GM21423 (cell line): ENCODE measurements around the gene SNCB.

Experiments used
- ATAC-seq: cut with Tn5 transposase; IDR thresholded peaks from one replicate; pipeline ENCODE4 v1.9.1; 2021; ENCODE audit warnings: mild to moderate bottlenecking, moderate library complexity; ENCODE audit not compliant: unreplicated experiment

The SNCB gene

DNA sequence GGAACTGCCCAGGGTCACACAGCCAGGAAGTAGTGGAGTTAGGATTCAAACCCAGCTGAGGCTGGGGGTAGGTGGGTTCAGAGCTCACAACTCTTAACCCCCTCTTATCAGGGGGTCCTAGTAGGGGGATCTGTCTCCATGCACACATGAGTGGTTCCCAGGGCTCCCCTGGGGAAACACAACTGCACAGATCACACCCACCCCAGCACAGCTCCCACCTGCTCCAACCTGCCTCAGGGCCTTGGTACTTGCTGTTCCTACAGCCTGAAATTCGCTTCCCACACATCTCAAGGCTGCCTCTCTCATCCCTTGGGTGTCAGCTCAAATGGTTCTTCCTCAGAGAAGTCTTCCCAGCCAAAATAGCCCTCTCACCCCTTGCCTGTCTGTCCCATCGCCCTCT, 4.8 kb downstream of the SNCB start:
- no peak for ATAC-seq

DNA sequence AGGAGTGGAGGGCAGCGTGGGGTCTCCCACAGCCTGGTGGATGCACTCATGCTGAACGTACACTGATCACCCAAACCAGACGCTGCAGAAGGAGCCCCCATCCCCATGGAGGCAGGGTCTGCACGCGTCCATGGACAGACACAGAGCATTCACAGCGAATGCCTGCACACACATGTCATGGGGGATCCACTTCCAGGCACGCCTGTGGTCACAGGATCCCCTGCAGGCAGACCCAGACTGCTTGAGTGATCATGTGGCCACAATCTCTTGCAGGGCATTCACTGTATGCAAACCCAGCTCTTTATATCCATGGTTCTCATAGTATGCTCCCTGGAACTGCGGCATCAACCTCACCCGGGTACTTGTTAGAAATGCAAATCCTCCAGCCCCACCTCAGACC, 5.4 kb downstream of the SNCB start:
- ATAC-seq: no peak

DNA sequence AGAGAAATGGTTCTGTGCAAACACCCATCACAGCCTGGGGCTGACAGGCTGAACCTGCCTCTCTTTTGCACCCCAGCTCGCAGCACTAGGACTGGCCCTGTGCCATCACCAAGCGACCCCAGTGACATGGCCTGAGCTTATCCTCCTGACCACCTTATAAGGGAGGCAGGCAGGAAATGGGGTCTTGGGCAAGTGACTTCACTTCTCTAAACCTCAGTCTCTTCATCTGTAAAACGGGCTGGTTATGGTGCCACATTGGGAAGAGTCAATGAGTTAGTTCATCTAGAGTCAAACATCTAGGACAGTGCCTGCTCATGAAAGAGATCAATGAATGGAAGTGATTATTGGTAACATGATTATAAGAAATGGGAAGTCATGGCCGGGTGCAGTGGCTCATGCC, 6.2 kb downstream of the SNCB start:
- no peak for ATAC-seq

DNA sequence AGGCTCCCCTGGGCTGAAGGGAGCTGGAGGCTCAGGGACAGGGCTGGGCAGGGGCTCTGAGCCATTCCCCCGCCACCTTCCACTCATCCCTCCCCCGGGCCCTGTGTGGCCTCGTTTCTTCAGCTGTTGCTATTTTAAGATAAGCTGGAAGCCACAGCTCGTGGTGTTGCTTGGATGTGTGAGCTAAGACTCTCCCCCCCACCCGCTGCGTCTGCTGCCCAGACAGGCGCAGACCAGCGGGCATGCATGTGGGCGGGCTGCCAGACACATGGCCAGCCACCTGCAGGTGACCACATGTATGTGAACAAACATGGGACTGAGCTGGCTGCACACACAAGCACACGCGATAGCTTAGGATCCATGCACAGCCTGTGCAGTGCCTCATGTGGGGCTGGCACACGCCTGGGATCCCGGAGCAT, 8.7 kb downstream of the SNCB start:
- ATAC-seq: no peak

DNA sequence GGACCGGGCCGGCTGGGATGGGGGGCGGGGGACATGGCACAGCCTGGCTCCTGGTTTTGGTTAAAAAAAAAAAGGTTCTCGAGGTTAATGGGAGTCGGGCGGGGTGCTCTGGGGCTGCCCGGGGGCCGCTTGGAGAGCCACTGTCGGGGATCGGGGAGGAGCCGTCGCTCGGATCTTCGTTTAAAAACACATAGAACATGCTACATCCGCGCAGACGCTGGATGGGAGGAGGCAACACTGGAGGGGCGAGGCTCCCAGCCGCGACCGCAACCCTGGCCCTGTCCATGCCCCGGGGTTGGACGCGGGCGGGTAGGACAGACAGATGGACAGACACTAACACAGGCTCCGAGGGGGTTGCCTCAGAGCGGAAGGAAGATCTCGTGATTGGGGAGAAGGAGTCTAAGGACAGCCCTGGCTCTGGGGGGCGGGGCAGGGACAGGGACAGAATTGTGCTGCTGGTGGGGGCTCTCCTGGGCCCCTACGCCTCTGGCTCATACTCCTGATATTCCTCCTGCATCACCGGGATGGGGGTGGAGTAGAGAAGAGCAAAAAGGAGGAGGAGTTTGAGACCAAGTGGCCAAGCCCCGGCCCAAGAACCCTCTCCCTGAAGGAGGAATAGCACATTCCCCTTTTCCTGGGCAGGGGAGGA, 9.9 kb downstream of the SNCB start:
- ATAC-seq: no peak

DNA sequence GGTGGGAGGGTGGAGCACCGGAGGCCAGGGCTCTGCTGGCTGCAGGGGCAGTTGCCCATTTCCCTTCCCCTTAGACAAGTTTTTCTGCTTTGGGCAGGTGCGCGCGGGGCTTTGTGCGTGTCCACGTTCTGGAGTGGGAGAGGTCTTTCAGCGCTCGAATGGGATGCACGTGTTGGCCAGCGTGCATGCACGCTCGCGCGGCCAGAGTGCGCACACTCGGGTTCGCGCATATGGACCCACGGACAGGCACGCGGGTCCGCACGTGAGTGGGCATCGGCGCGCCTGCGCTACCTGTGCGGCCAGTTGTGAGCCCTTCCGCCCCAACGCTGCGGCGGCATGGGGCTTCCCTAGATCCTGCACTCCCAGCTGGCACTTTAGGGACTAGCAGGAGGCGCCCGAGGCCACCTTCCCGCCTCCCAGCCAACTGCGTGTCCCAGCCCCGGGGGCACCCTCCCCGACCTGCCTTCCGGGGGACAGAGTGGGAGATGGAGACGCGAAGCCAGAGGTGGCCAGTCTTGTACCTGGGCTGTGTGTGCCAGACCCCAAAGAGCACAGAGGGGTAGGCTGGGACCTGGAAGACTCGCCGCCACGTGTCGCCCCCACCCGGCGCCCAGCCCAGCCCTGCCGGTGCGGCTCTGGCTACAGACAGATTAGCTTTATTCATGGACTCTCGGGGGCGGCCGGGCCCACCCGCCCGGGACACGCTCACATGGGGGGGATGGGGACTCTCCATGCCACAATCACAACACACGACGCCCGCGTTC, 10.6 kb downstream of the SNCB start:
- ATAC-seq: no peak

DNA sequence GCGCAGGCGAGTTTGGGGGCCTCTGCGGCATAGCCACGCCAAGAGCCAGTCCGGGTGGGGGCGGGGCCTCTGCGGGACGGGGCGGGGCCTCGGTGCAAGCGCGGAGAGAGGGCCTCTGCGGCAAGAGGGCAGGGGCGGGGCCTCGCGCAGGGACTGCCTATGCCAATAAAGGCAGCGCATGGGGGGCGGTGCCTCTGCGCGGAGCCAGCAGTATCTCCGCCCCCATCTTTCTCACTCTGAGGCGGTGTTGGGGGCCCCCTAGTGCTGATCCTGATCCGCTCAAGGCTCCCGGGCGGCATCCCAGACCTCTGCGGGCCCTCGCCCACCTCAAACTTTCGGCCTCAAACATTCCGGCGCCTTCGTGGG, 11.1 kb downstream of the SNCB start:
- ATAC-seq: peak; percentile 87

DNA sequence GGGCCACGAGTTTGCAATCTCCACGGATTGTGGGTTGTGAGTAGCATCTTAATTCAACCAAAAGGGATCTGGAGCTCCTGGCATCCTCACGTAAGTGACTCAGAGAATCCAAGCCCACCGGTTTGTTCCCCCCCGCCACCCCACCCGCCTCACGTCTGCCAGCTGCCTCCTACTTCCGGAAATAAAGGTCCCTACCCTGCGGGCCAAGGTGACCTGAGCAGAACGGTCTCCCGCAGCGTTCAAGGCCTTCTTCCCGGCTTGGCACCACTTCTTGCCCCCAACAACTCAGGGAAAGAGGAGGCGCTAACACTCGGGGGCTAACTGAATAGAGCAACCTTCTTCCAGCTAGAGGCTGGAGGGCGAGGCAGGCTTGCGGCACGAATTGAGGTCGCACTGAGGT, 11.6 kb downstream of the SNCB start:
- ATAC-seq: no peak

DNA sequence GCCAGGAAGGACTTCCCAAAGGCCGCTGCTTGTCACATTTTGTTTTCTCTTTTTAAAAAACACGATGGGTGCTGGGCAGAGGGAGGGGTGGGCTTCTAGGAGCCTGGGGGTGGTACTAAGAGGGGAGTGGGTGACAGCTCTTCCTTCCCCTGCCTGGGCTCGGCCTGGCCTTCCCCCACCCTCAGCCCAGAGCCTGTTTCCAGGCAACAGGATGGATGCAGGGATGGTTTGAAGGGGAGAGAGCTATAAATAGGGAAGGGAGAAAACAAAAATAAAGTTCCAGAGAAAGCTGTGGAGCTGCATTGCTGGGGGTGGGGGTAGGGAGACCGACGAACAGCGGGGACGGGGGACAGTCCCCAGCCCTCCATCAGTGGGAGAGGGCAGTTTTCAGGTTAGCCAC, 13.8 kb downstream of the SNCB start:
- ATAC-seq: no peak

DNA sequence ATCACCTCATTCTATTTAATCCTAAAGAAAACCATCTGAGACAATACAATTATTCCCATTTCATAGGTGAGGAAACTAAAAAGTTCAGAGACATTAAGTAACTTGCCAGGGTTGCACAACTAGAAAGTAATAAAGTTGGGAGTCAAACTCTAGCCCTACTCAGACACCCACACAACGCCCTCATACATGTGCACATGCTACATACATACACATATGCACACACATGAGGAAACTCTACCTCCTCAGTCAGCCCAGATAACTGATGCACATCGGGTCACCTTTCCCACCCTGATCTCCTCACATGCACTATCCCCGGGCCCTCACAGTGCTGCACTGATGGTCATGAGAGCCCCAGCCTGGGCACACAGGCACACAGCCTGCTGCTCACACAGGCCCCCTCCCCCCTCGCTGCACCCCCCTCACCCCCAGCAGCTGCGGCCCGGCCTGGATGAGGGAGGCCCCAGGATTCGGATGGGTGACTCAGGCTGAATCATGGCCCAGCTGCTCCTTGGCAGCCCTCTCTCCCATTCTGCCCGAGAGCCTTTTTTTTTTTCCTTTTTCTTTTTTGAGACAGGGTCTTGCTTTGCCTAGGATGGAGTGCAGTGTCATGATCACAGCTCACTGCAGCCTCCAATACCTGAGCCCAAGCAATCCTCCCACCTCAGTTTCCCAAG, 15.4 kb downstream of the SNCB start:
- ATAC-seq: no peak

DNA sequence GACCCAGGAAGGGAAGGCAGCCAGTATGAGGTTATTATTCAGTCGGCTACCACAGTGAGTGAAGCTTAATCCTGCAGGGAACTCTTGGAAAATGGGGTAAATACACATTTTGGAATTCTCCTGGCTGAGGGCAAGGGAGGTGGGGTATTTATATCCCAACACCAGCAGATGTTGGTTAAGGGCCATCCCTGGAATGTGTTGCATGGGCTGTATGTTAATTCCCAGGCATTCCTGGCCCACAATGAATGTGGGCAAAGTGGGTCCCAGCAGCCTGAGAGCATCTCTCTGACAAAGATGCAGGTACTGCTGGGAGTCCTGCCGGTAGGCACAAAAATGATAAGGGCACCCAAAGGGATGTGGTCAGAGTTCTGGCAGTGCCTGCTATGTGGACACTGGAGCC, 17.5 kb downstream of the SNCB start:
- no peak for ATAC-seq

DNA sequence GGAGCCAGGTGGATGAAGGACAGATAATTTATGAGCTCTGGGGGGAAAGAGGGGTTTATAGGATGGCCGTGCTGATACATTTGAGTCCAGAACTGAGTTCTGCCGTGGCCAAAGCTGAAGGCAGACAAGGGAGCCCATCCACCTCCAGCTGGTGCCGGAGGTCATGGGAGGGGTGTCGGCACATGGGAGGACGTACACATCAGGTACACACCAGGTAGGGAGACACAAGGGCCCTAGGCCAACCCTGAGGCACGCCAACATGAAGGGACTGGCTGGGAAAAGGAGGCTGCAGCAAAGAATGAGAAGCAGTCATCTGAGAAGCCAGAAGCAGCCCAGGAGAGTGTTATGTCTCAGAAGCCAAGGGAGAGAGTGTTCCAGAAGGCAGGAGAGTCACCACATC, 18.3 kb downstream of the SNCB start:
- no peak for ATAC-seq

DNA sequence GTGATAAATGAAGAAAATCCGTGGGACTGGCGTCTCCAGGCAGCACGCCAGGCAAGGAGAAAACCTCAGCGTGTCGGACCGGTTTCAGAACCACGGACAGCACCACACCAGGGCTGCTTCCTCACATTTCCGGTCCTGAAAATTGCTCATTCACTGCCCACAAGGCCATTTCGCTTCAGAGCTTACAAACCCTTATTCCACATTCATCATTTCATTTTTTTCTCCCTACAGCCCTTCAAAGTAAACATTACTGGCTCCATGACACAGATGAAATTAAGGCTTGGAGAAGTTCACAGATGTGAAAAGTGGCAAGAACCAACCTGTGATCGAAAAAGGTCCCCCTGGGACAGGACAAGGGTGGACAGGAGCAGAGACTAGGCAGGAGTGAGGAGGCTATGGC, 18.9 kb downstream of the SNCB start:
- ATAC-seq: no peak

DNA sequence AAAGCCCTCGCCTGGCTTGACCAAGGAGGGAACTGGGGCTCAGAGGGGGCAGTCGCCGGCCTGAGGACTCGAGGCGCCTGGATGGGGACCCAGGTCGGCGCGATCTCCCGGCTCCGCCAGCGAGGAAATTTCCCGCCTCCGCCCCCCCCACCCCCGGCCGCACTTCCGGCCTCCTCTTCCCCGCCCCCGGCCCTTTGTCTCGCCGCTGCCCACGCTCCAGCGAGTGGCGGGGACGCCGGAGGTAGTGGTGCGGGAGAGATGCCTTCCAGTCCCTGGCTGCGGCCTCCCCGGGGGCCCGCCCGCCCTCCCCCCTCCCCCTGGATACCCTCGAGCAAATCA, 19.9 kb downstream of the SNCB start:
- peak; percentile 16 for ATAC-seq

DNA sequence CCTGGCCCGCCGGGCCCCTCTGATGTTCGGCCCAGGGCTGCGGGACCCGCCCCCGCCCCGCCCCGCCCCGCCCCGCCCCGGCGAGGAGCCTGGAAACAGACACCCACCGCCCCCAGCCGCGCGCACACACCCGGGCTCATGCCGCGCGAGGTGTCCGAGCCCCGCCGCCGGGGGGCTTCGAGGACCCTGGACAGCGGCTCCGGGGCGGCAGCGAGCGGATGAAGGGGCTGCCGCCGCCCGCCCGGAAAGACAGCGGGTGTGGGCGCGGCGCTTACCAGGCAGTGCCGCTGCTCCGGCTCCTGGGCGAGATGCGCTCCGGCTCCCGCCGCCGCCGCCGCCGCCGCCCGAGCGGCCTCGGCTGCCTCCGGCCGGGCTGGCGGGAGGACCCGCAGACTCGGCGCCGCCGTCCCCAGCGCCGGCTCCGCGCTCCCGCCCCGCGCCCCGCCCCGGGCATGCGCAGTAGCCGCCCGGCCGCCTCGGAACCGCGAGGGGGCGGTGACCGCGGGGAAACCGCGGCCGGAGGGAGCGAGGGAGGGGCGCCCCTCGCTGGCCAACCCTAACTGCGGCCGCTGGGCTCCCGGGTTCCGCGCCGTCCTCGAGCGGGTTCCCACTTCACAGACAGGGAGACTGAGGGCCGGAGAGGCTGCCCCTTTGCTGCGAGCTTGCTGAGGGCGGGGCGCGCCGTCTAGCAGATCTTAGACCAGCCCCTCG, 20.5 kb downstream of the SNCB start, which contains the start of gene GPRIN1:
GPRIN1 (minus strand) TSS at position 433 of the 711 bp plus-strand sequence. CDS start 10,322 bp downstream, outside the sequence.
- ATAC-seq: peak; percentile 78

DNA sequence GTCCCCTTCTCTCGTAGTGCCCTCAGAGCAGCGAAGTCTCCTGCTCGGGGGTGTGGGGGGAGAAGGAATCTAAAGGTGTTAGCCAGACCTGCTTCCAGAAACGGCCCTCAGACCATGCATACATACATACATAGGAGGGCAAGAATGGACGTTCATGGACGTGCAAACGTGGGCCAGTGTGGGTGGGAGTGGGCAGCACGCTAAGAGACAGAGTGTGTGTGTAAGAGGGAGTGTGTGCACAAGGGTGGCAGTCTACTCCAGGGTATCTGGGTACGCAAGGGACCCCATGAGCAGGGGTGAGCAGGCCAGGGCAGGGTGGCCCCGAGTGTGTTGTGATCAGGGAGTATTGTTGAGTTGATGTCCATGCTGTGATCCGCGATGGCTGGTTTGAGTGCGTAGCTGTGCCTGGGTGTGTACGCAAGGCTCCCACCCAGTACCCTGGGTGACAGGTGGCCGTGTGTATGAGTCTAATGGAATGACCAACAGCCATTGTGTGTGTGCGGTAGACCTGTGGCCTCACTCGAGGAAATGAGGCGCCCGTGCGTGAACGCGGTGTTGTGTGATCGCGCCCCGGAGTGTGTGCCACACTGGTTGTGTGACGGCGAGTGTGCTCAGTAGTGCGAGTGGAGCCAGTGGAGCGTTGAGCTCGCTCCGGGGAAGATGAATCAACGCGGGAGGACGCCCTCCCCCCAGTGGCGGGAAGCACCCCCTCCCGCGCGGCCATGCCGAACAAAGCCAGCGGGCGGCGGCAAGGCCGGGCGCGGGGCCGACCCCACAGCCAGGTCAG, 21.2 kb downstream of the SNCB start:
- ATAC-seq: no peak

DNA sequence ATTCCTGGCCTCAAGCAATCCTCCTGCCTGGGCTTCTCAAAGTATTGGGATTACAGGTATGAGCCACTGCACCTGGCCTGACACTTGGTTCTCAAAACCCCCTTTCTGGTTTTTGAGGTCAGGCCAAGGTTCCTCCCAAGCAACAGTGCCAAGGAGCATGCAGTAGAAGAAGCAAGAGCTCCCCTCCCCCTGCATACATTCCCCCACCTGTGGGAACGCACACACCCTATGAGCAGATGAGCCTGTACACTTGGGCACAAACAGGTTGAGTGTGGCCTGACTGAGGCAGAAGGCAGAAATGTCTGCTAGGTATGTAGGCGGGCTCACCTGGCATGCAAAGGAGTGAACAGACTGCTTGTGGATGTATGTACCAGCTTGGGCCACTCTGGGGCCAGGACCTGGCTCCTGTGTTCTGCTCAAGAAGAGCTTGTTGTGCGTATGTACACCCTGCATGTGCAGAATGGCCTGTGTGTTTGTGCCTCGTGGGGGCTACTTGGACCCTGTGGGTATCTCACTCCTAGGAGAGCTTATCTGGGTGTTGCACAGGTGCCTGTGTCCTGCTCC, 22.1 kb downstream of the SNCB start:
- no peak for ATAC-seq

DNA sequence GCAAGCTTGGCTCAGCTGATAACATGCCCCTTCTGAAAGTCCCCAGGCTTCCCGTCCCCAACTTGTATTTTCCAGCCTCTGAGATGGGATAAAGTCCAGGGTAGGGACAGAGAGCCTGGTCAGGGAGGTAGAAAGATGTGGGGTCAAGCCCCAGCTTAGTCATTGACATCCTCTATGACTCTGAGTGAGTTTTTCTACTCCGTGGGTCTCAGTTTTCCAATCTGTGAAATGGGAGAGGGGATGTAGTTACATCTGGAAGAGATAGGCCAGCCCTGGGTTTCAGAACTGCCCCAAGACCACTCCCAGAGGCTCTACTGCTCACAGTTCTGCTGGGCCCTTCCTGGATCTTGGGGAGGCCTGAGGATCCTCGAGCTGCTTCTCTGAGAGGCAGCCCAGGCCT, 23.5 kb downstream of the SNCB start:
- ATAC-seq: no peak

DNA sequence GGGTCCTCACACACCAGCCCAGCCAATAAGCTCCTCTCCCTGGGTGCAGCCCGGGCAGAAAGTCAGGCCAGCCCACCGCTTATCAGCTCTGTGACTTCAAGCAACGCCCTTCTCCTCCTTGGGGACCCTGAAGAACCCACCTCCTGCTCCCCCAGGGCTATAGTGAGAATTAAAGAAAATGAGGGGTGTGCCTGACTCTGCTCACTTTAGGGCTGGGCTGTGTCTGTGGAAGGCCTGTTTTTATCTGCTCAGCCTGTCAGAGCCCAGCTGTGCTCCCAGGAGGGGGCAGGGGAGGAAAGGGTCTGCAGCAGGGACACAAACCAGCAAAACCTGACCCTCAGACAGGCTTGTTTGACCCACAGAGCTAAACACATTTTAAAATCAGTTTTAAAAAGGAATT, 24.3 kb downstream of the SNCB start:
- no peak for ATAC-seq

DNA sequence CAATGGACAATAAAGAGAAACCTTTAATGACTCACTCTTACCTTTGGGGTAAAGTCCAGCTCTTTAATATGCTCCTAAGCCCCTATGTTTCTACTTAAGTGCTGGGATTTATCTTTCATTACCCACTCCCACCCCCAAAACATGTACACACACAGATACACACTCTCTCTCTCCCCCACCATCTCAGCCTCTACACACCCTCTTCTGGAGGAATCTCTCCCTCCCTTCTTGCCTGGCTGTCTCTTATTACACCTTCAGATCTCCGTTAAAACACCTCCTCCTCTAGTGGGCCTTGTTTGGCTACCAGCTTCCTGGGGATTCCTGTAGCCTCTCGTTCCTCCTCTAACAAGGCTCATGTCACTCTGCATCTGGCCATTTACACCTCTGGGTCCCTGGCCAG, 27.2 kb downstream of the SNCB start:
- no peak for ATAC-seq
